GM23248 (cell line): ENCODE measurements around the gene TENM4. TPM values are rescaled to one million over a fixed set of nuclear protein-coding genes. Genes with fewer than 3 reads are reported as not detected.

Experiments used
- DNase-seq: peaks from one replicate; pipeline ENCODE4 v3.0.0-alpha.2; 2015
- H2AFZ ChIP-seq: fragments of 200-600 bp; sonication (generic); 2 replicates; pipeline ENCODE4 v1.6.1; 2016; ENCODE audit warnings: antibody characterized with exemption
- H3F3A ChIP-seq: fragments of 200-600 bp; sonication (generic); 2 replicates; pipeline ENCODE4 v1.6.1; 2016; ENCODE audit warnings: mild to moderate bottlenecking, antibody characterized with exemption, mixed run types; ENCODE audit not compliant: insufficient read depth
- H3K27ac ChIP-seq: fragments of 200-600 bp; sonication (generic); 2 replicates; pipeline ENCODE4 v1.5.1; 2016; ENCODE audit warnings: mild to moderate bottlenecking
- H3K27me3 ChIP-seq: fragments of 200-600 bp; sonication (generic); replicated peaks from 2 replicates; pipeline ENCODE4 v1.6.1; 2016; ENCODE audit warnings: mild to moderate bottlenecking; ENCODE audit not compliant: insufficient read depth
- H3K36me3 ChIP-seq: fragments of 200-600 bp; sonication (generic); 2 replicates; pipeline ENCODE4 v1.6.1; 2016; ENCODE audit warnings: low read depth, mild to moderate bottlenecking
- H3K4me1 ChIP-seq: fragments of 200-600 bp; sonication (generic); 2 replicates; pipeline ENCODE4 v1.6.1; 2016; ENCODE audit warnings: mild to moderate bottlenecking; ENCODE audit not compliant: insufficient read depth
- H3K4me2 ChIP-seq: fragments of 200-600 bp; sonication (generic); one replicate; pipeline ENCODE4 v1.6.1; 2016; ENCODE audit warnings: mild to moderate bottlenecking; ENCODE audit not compliant: unreplicated experiment
- H3K4me3 ChIP-seq: fragments of 200-600 bp; sonication (generic); 2 replicates; pipeline ENCODE4 v1.5.1; 2016; ENCODE audit warnings: mild to moderate bottlenecking
- H3K79me2 ChIP-seq: fragments of 200-600 bp; sonication (generic); 2 replicates; pipeline ENCODE4 v1.6.1; 2016; ENCODE audit warnings: mild to moderate bottlenecking; ENCODE audit not compliant: insufficient read depth
- H3K9ac ChIP-seq: fragments of 200-600 bp; sonication (generic); 2 replicates; pipeline ENCODE4 v1.6.1; 2016; ENCODE audit warnings: mild to moderate bottlenecking
- H3K9me2 ChIP-seq: fragments of 200-600 bp; sonication (generic); 2 replicates; pipeline ENCODE4 v1.6.1; 2016; ENCODE audit warnings: mixed run types, mild to moderate bottlenecking, moderate library complexity; ENCODE audit not compliant: insufficient read depth
- H3K9me3 ChIP-seq: fragments of 200-600 bp; sonication (generic); one replicate; pipeline ENCODE4 v1.6.1; 2017; ENCODE audit warnings: low read depth
- H4K20me1 ChIP-seq: fragments of 200-600 bp; sonication (generic); 2 replicates; pipeline ENCODE4 v1.6.0; 2016; ENCODE audit not compliant: insufficient read depth
- EZH2 ChIP-seq: fragments of 200-600 bp; sonication (generic); IDR thresholded peaks from 2 replicates; pipeline ENCODE4 v1.6.1; 2018; ENCODE audit warnings: antibody characterized with exemption, mild to moderate bottlenecking; ENCODE audit not compliant: insufficient read depth, poor library complexity, severe bottlenecking
- EZH2phosphoT487 ChIP-seq: fragments of 200-600 bp; sonication (generic); IDR thresholded peaks from 2 replicates; pipeline ENCODE4 v1.6.1; 2018; ENCODE audit warnings: antibody characterized with exemption, moderate library complexity, mild to moderate bottlenecking, low read depth; ENCODE audit not compliant: insufficient read depth
- WGBS, 2 experiments: methylation state at CpG; one replicate each; pipeline ENCODE4 v1.1.6; 2015 to 2017; ENCODE audit warnings: low lambda C conversion rate in 2 of 2, low coverage in 1 of 2; ENCODE audit errors: missing lambda C conversion rate in 2 of 2; 5-methylcytosine and 5-hydroxymethylcytosine counted together
- in situ Hi-C: fragments of 300-500 bp; cut with MboI; formaldehyde crosslinking; loops from 2 replicates; pipeline ENCODE4 v1.15.0; 2020
- polyA plus RNA-seq: library from polyadenylated mRNA; unstranded; fragments of >200 nt; fragmentation: Nextera tagmentation; extraction: Ambion mirVana; gene quantifications from 2 replicates; pipeline ENCODE4 v1.2.1, GENCODE V29; 2016
- total RNA-seq: library from RNA; depleted of rRNA; stranded (reverse); fragments of >200 nt; shearing (Covaris generic); gene quantifications from 2 replicates; pipeline ENCODE4 v1.2.3, GENCODE V29; 2014

TENM4 gene
- total and polyA plus RNA-seq, 2 experiments from 2014 or later, result 0.11 to 0.48 TPM

DNA sequence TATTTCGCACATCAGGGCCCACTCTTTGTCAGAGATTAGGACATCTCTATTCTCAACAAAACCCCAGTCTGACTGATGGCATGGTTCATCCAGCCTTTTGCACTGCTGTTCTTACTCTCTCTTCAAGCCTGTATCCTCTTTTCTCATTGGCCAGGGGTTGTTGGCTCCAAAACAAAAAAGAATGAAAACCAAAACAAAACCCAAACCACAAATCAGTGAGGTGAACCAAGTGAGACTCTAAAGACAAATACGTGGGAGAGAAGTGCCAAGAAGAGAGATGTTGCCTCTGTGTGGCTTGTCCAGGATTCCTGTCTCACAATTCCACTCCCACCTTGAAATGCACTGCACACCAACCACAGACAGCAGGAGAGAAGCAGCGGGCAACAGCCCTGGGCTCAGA, 587.3 kb downstream of the TENM4 start:
- Histone ChIP-seq H3K4me1 (no peaks in the 10 kb centered on the region), H3K9me3 (no peaks in the 10 kb centered on the region), H3F3A (no peaks in the 10 kb centered on the region), H3K9ac (no peak overlapping the region), H3K27me3 (peaks cover 9% of the 10 kb centered on the region; the same call in 1 of the 2 replicates), H3K4me2 (no peak overlapping the region), H2AFZ (no peak overlapping the region), H4K20me1 (no peaks in the 10 kb centered on the region), H3K9me2 (no peaks in the 10 kb centered on the region), H3K27ac (no peak overlapping the region), H3K79me2 (no peaks in the 10 kb centered on the region), H3K4me3 (no peak overlapping the region), H3K36me3 (no peaks in the 10 kb centered on the region)
- TF ChIP-seq EZH2 (no peak), EZH2phosphoT487 (no peak)
- in situ Hi-C loops, result no loop called here
- 44% methylated on average over 3 of the region's 3 CpGs for WGBS, 2 experiments
- DNase-seq, result no peak

DNA sequence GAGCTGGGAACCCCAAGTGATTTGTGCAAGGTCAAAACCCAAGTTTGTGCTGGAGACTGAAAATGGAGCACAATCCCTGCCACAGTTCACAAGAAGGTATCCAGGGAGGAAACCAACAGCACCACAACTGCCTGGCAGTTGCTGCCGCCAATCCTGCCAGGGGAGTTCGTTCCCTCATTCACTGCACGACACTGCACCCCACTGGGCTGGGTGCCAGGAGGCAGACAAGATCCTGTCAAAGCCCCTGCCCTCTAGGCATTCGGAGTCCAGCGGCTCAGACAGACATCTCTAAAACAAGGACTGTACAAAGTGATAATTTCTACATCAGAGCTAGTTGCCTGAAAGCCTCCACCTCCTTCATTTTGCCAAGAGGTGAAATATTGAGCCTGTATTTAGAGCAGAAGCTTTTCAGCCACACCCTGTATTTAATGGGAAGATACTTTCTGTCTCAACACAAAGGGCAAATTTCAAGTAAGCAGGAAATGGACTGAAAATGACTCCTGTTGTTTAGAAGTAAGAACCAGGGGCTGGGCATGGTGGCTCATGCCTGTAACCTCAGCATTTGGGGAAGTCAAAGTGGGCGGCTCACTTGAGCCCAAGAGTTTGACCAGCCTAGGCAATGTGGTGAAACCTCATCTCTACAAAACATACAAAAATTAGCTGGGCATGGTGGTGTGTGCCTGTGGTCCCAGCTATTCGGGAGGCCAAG, 588.8 kb downstream of the TENM4 start:
- Histone ChIP-seq H3K9me2 (no peaks in the 10 kb centered on the region), H3K4me3 (no peak overlapping the region), H3K4me1 (no peaks in the 10 kb centered on the region), H2AFZ (no peak overlapping the region), H3K27ac (no peak overlapping the region), H3K27me3 (peaks cover 12% of the 10 kb centered on the region; the same call in 1 of the 2 replicates), H3K79me2 (no peaks in the 10 kb centered on the region), H3K4me2 (no peak overlapping the region), H4K20me1 (no peaks in the 10 kb centered on the region), H3F3A (no peaks in the 10 kb centered on the region), H3K9me3 (no peaks in the 10 kb centered on the region), H3K9ac (no peak overlapping the region), H3K36me3 (no peaks in the 10 kb centered on the region)
- no peak for TF ChIP-seq EZH2
- TF ChIP-seq EZH2phosphoT487, result no peak
- DNase-seq, result no peak
- 46 to 55% methylated on average over 7 of the region's 7 CpGs for WGBS, 2 experiments
- in situ Hi-C loops, result no loop called here

GRCh38 chr11:78850078-78850477, 590.8 kb downstream of the TENM4 start:
- Histone ChIP-seq H3K9me3 (no peaks in the 10 kb centered on the region), H3K36me3 (no peaks in the 10 kb centered on the region), H3K27me3 (peaks cover 17% of the 10 kb centered on the region; the same call in 1 of the 2 replicates), H2AFZ (no peak overlapping the region), H3K4me3 (no peak overlapping the region), H3K9me2 (no peaks in the 10 kb centered on the region), H3K4me1 (no peaks in the 10 kb centered on the region), H3K79me2 (no peaks in the 10 kb centered on the region), H3F3A (no peaks in the 10 kb centered on the region), H3K27ac (no peak overlapping the region), H3K9ac (no peak overlapping the region), H4K20me1 (no peaks in the 10 kb centered on the region), H3K4me2 (no peak overlapping the region)
- WGBS, 2 experiments, result 48 to 63% methylated on average over 3 of the region's 3 CpGs
- no peak for DNase-seq
- no peak for TF ChIP-seq EZH2phosphoT487
- TF ChIP-seq EZH2, result no peak
- in situ Hi-C loops, result no loop called here

GRCh38 chr11:78846269-78846668, 594.6 kb downstream of the TENM4 start:
- Histone ChIP-seq H3K4me2 (no peak overlapping the region), H3K4me1 (peaks cover under 1% of the 10 kb centered on the region), H3K9ac (no peak overlapping the region), H3F3A (no peaks in the 10 kb centered on the region), H3K36me3 (no peaks in the 10 kb centered on the region), H3K9me2 (no peaks in the 10 kb centered on the region), H3K9me3 (no peaks in the 10 kb centered on the region), H4K20me1 (no peaks in the 10 kb centered on the region), H3K27ac (no peak overlapping the region), H2AFZ (no peak overlapping the region), H3K4me3 (no peak overlapping the region), H3K79me2 (no peaks in the 10 kb centered on the region), H3K27me3 (peaks cover 17% of the 10 kb centered on the region; the same call in 1 of the 2 replicates)
- 36 to 43% methylated on average over 5 of the region's 5 CpGs for WGBS, 2 experiments
- DNase-seq, result no peak
- TF ChIP-seq EZH2, result no peak
- TF ChIP-seq EZH2phosphoT487, result no peak
- in situ Hi-C loops, result no loop called here
